ENCODE data around the gene SUN5.

The SUN5 gene

GRCh38 chr20:33012327-33013189 is 8.3 kb upstream of the SUN5 start:
- no peak for FAIRE-seq

- no peak for FAIRE-seq
Measured at GRCh38 chr20:33010674-33011449, 6.6 kb upstream of the SUN5 start.

- no peak for FAIRE-seq
Measured at GRCh38 chr20:33010133-33010504, 5.9 kb upstream of the SUN5 start.

GRCh38 chr20:33009214-33010132 is 5.2 kb upstream of the SUN5 start:
- no peak for FAIRE-seq

GRCh38 chr20:33008336-33009213 is 4.3 kb upstream of the SUN5 start:
- no peak for FAIRE-seq

GRCh38 chr20:33007376-33008335 is 3.4 kb upstream of the SUN5 start, which contains the start of gene BPIFB2:
Gene BPIFB2, plus strand, starts transcription at chr20:33007704. Its CDS starts 871 bp downstream, at chr20:33008575.
- FAIRE-seq: no peak

GRCh38 chr20:33006776-33007375 is 2.6 kb upstream of the SUN5 start:
- FAIRE-seq: no peak

GRCh38 chr20:33005908-33006775 is 1.9 kb upstream of the SUN5 start:
- no peak for FAIRE-seq

GRCh38 chr20:33005132-33005566 is 916 bp upstream of the SUN5 start:
- no peak for FAIRE-seq

- FAIRE-seq: no peak
Measured at GRCh38 chr20:33002087-33002808, 2.0 kb downstream of the SUN5 start.

GRCh38 chr20:33000802-33001466 is 3.3 kb downstream of the SUN5 start:
- FAIRE-seq: no peak

- FAIRE-seq: no peak
Measured at GRCh38 chr20:32999603-33000250, 4.5 kb downstream of the SUN5 start.

GRCh38 chr20:32997431-32997830 is 6.8 kb downstream of the SUN5 start:
- no peak for FAIRE-seq

- FAIRE-seq: no peak
Measured at GRCh38 chr20:32995802-32996201, 8.4 kb downstream of the SUN5 start.

GRCh38 chr20:32993496-32994050 is 10.7 kb downstream of the SUN5 start:
- FAIRE-seq: no peak

- FAIRE-seq: no peak
Measured at GRCh38 chr20:32991792-32992641, 12.2 kb downstream of the SUN5 start.

Measured in endometrium (tissue), 2 donors.